ENCODE data around the gene SLIT3. TPM values are rescaled to one million over a fixed set of nuclear protein-coding genes. Genes with fewer than 3 reads are reported as not detected.

Gene SLIT3
- total and polyA plus RNA-seq, 2 experiments from 2014 or later, result 0.59 to 0.71 TPM

- TF ChIP-seq, protein P1, sequence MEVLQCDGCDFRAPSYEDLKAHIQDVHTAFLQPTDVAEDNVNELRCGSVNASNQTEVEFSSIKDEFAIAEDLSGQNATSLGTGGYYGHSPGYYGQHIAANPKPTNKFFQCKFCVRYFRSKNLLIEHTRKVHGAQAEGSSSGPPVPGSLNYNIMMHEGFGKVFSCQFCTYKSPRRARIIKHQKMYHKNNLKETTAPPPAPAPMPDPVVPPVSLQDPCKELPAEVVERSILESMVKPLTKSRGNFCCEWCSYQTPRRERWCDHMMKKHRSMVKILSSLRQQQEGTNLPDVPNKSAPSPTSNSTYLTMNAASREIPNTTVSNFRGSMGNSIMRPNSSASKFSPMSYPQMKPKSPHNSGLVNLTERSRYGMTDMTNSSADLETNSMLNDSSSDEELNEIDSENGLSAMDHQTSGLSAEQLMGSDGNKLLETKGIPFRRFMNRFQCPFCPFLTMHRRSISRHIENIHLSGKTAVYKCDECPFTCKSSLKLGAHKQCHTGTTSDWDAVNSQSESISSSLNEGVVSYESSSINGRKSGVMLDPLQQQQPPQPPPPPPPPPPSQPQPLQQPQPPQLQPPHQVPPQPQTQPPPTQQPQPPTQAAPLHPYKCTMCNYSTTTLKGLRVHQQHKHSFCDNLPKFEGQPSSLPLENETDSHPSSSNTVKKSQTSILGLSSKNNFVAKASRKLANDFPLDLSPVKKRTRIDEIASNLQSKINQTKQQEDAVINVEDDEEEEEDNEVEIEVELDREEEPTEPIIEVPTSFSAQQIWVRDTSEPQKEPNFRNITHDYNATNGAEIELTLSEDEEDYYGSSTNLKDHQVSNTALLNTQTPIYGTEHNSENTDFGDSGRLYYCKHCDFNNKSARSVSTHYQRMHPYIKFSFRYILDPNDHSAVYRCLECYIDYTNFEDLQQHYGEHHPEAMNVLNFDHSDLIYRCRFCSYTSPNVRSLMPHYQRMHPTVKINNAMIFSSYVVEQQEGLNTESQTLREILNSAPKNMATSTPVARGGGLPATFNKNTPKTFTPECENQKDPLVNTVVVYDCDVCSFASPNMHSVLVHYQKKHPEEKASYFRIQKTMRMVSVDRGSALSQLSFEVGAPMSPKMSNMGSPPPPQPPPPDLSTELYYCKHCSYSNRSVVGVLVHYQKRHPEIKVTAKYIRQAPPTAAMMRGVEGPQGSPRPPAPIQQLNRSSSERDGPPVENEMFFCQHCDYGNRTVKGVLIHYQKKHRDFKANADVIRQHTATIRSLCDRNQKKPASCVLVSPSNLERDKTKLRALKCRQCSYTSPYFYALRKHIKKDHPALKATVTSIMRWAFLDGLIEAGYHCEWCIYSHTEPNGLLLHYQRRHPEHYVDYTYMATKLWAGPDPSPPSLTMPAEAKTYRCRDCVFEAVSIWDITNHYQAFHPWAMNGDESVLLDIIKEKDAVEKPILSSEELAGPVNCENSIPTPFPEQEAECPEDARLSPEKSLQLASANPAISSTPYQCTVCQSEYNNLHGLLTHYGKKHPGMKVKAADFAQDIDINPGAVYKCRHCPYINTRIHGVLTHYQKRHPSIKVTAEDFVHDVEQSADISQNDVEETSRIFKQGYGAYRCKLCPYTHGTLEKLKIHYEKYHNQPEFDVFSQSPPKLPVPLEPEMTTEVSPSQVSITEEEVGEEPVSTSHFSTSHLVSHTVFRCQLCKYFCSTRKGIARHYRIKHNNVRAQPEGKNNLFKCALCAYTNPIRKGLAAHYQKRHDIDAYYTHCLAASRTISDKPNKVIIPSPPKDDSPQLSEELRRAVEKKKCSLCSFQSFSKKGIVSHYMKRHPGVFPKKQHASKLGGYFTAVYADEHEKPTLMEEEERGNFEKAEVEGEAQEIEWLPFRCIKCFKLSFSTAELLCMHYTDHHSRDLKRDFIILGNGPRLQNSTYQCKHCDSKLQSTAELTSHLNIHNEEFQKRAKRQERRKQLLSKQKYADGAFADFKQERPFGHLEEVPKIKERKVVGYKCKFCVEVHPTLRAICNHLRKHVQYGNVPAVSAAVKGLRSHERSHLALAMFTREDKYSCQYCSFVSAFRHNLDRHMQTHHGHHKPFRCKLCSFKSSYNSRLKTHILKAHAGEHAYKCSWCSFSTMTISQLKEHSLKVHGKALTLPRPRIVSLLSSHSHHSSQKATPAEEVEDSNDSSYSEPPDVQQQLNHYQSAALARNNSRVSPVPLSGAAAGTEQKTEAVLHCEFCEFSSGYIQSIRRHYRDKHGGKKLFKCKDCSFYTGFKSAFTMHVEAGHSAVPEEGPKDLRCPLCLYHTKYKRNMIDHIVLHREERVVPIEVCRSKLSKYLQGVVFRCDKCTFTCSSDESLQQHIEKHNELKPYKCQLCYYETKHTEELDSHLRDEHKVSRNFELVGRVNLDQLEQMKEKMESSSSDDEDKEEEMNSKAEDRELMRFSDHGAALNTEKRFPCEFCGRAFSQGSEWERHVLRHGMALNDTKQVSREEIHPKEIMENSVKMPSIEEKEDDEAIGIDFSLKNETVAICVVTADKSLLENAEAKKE (CRISPR knock-in tag; IDR thresholded peaks at IDR 0.05), result no peak
These were observed 305.9 kb downstream of the SLIT3 start (continued) for GRCh38 chr5:168995024-168995423.

DNA sequence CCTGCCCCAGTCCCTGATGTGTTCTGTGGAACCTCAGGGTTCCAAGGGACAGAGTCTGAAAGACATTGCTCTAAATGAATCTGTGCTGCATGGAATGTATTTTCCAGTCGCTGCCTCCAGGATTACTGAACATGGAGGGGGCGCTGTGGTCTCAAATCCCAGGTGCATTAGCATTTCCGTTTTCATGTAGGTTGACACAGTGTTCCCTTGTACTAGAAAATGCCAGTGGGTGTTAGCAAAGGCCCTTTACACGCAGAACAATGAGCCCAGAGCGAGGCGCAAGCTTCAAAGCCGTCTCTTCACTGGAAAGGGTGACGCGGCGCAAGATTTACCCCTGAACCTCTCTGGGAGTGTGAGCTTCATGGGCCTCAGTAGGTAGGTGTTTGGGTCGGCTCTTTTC, 308.3 kb downstream of the SLIT3 start:
- H3K27ac Mint-ChIP-seq, result no peak overlapping the region
- DNase-seq (ENCODE audit: low spot score) (peak; percentile 58), ATAC-seq (peak; percentile 46)
- H3K4me3 Mint-ChIP-seq, result no peak overlapping the region
- Histone ChIP-seq H3K4me3 (no peak overlapping the region), H3K27ac (ENCODE audit: low read depth) (no peak overlapping the region), H3F3A (replicated peaks; ENCODE audit: low read depth) (no peaks in the 10 kb centered on the region), H4K20me1 (replicated peaks; ENCODE audit: insufficient read depth) (no peaks in the 10 kb centered on the region), H2AFZ (peak overlapping the region; percentile 66; the same call in 1 of the 2 replicates), H3K79me2 (replicated peaks; ENCODE audit: insufficient read depth) (no peaks in the 10 kb centered on the region), H3K4me1 (ENCODE audit: insufficient read depth) (peaks cover 14% of the 10 kb centered on the region), H3K36me3 (ENCODE audit: insufficient read depth) (no peaks in the 10 kb centered on the region), H3K27me3 (ENCODE audit: insufficient read depth) (no peaks in the 10 kb centered on the region), H3K9me2 (ENCODE audit: insufficient read depth) (0 out of 2 replicates have a peak, but pooled peaks cover 2% of the 10 kb centered on the region), H3K4me2 (no peak overlapping the region)
- H3K4me1 Mint-ChIP-seq, result peaks cover 42% of the 10 kb centered on the region
- H3K27me3 Mint-ChIP-seq (ENCODE audit: insufficient read depth, low read depth, poor library complexity), result peaks cover 7% of the 10 kb centered on the region
- TF ChIP-seq ETS1 (IDR thresholded peaks at IDR 0.05) (no peak), CTCF (conservative IDR thresholded peaks at IDR 0.05; ENCODE audit: low read depth in 2 of 2) (peak; percentile 60 to 72)
- no peaks in the 10 kb centered on the region for H3K36me3 Mint-ChIP-seq (ENCODE audit: low read depth)
- H3K9me3 Mint-ChIP-seq, result no peaks in the 10 kb centered on the region

Measured in GM23338 (cell line).